ENCODE results near the gene EPHA8.

EPHA8 gene

DNA sequence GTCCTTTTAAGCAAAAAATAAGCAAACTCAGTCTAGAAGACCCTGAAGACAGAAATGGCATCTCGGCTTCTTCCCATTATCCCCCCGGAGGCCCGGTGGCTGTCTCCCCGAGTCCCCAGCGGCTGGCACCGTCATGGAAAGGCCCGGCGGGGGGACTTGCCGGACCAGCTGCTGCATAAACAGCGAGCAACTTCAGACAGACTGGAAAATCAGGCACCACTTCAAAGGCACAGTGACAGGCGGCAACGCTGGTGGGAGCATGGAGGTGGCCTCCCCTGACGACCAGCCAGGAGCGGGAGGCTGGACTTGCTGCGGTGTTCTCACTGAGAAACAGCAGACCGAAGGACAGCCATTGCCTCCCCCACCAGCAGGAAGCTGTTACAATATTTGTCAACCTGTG, 54.8 kb downstream of the EPHA8 start:
- no peak for DNase-seq
- ATAC-seq = no peak

DNA sequence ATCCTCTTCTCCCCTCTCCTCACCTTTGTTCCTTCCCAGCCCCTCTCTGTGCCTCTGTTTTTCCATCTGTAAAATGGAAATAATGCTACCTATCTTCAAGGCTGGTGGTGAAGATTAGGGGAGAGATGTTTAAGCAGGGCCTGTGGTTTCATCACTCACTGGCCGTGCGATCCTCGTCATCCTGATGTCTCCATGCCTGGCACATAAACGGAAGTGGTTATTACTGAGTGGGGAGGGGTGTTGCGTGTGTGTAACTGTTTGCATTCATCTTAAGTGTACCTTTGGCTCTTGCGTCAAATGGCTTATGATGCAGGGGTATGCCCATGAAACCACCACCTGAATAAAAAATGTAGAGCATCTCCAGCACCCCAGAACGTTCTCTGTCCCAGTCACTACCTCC, 56.0 kb downstream of the EPHA8 start:
- DNase-seq = no peak
- ATAC-seq = no peak

DNA sequence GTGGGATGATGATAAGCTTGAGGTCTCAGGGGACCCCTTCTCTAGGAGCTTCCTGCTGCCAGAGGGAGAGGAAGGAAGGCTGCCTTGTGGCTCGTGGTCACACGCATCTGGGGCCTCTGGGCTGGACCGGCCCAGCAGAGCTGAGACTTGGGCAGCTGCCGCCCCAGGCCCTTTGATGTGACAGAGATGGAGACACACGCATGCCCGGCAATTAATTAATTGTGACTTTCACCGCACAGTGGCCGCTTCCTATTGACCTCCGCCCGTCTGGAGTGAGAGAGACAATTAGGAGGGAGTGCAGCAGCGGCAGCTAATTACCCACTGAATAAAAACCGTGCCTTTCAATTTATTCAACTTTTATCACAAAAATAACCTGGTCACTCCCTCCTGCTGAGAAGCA, 56.5 kb downstream of the EPHA8 start:
- DNase-seq (no peak), ATAC-seq (no peak)

DNA sequence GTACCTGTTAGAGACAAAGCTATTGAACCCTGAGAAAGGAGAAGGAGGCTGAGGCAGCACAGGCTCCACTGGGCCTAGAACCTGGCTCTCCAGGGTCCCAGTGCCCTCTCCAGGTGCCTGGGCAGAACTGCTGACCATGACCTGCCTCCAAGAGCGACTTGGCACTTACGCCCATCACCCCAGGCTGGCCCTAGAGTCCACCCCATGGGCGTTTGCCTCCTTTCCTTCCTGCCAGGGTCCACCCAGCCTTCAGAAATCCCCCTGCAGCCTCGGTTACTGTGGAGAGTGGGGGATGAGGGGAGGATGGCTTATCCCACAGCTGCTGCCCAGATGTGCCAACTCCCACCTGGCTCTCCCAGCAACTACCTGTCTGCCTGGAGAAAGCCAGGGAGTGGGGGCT, 58.5 kb downstream of the EPHA8 start:
- ATAC-seq = no peak
- DNase-seq = no peak

DNA sequence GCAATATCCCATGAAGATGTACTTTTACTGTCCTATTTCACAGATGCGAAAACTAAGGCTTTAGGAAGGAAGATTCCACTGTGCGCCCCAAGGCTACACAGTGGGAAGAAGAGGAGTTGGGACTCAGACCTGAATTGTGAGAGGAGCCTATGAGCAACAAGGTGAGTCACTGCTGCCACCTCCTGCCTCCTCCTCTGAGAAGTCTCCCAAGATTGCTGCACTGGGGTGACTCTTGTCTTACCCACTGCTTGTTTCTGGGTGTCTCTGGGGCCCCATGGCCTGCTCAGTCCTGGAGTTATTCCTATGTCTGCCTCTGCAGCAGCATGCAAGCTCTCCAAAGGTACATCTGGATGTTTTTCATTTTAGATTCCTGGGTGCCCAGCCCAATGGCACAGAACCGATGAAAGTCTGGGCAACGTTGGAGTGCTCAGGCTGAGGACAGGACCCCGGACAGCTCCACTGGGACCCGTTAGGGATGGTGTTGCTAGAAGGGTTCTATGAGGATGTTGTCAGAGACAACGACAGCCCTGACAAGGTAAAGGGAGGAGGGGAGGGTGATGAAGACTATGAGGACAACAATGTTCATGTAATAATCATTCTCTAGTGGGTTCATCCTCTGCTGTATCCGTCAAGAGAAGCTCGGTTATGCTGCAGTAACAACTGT, 62.1 kb downstream of the EPHA8 start:
- DNase-seq (no peak), ATAC-seq (no peak)

DNA sequence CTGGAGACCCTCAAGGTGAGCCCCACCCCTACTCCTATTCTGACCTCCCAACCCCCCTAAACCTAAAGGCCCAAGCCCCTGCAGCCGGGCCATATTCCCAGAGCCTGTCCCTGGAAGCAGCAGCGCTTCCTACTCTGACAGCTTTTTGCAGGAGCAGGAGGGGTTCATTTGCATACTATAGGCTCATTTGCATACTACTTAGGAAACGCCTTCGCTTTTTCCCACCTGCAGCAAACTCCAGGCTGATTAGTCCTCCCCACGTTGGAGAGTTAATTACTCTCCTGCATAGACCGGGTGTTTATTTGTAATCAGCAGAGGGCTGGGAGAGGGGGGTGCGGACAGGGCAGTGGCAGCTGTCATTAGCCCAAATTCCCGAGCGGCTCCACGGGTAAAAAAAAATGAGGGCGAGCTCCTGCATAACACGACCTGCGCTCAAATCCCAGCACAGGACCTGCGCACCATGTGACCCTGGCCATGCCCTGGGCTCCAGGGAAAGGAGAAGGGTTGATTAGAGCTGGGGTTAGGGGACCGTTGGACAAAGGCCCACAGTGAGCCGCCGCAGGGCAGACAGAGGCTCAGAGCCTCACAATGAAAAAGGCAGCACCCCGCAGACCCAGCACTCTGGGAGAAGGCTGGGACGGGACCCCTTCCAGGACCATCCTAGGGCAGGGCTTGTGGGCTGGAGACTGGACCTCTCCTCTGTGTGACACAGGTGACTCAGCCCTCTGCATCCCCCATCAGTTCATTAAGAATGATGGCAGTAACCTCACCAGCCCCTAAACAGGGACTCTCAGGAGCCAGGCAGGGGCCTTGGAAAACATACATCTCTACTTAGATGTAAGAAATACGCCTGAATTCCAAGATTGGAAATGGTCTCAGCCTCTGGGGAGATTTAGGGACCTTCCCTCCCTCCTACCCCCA, 63.2 kb downstream of the EPHA8 start:
- no peak for ATAC-seq
- no peak for DNase-seq

DNA sequence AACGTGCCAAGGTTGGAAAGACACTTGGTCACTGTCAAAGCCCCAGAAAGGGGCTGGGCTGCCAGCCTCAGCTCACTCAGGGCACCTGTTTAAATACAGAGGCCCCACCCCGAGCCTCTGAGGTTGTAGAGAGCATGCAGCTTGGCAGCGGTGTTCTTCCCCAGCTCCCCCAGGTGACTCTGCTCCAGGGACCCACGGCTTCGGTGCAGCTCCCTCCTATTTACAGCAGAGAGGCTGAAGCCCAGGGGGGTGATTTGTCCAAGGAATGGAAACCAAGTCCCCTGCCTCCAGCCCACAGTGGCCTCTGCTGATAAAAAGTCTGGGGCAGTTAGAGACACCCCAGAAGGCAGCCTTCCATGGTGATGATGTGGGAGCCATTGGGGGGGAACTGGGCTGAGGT, 64.0 kb downstream of the EPHA8 start:
- DNase-seq (no peak), ATAC-seq (no peak)

DNA sequence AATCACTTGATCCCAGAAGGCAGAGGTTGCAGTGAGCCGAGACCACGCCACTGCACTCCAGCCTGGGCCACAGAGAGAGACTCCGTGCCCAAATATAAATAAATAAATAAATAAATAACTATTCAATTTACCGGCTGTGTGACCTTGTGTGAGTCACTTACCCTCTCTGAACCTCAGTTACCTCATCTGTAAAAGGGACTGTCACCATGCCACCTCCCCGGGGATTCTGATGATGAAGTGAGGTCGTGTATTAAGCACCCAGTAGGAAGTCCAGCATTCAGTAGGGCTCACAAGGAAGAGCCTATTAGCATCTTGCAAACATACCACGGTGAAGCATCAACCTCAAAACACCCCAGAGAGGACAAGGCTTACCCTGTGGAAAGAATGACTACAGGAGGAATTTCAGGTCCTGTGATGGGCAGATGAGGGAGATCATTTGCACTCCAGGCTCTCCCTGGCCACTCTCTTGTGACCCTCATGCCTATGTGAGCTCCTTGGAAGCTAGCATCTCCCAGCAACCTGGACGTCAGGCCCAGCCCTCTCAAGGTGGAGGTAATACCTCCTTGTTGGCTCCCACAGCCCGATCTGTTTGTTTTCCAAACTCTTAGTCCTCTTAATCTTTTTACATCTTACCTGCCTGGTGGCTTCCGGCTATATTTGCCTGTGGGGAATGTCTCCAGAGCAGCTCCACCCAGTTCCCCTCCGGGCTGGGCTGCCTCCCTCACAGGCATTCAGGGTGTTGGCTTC, 65.6 kb downstream of the EPHA8 start:
- no peak for ATAC-seq
- DNase-seq = no peak

DNA sequence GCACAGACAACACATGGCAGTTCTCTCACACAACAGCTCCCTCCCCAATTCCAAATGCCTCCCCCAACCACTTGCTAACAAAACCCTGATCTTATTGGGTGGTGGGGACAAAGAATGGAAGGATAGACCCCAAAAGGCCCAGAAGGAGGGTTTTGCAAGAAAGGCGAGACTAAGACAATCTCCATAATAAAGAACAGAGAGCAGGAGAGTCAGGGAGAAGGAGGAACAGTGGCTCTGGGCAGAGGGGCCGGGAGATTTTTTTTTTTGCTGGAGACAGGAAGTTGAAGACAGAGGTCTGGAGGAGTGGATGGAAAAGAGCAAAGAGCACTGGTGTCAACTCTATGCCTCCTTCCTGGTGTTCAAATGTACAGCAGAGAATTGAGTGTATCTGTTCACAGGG, 66.6 kb downstream of the EPHA8 start:
- ATAC-seq = no peak
- no peak for DNase-seq

DNA sequence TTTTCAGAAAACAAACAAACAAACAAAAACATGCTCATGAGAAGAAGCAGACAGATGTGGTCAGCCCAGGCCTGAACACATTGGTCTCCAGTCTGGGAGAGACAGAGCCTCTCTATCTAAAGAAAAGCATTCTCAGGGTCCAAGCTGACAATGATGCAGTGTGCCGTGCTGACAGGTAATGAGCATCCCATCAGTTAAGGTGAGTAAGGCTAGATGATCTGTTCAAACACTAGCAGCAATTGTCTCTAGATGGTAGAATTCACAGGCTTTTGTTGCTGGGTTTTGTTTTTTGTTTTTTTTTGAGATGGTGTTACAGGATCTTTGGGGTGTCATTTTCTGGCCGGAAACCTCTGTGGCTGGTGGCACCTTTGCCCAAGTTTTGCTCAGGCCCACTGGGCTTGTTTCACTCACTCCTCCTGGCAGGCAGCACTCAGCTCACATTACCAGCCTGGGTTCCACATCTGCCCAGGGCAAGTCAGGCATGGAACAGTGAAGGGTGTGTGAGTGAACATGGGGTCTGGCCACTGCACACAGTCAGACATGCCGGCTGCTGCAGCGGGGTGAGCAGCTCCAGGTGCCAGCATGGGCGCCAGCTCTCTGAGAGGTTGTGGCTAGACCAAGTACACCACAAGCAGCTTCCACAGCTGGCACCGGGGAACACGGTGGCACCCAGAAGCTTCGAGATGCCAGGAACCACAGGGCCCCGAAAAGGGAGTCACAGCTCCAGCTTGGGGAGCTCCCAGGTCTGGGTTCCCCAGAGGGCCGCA, 70.6 kb downstream of the EPHA8 start:
- ATAC-seq (no peak), DNase-seq (no peak)

DNA sequence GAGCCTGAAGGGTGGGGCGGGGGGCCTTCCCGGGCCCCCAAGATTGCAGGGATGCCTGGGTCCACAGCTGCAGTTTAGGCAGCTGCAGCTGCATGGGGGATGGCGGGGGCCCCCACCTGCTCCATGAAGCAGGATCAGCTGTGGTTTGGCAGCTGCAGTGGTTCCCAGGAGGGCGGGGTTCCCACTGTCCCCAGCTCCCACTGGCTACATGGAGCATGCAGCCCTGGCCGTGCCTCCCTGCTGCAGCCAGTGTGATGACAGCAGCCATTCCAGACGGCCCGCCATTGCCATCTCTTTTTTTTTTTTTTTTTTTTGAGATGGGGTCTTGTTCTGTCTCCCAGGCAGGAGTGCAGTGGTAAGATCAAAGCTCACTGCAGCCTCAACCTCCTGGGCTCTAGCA, 72.1 kb downstream of the EPHA8 start:
- ATAC-seq = no peak
- DNase-seq = no peak

DNA sequence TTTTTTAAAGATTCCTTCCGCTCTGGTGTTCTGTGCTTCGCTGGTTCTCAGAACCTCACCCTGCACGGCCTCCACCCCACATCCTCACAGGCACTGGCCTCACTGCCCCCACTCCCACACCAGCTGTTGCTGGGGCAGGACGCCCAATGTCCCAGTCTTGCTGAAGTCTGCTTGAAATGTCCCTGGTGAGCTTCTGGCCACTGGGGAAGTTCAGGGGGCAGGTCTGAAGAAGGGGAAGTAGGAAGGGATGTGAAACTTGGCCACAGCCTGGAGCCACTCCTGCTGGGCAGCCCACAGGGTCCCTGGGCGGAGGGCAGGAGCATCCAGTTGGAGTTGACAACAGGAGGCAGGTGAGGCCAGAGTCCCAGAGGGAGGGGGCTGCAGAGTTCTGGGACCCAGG, 73.1 kb downstream of the EPHA8 start, which contains the start of gene C1QA:
Gene C1QA (plus strand): TSS at position 276 of the 400 bp plus-strand sequence. CDS start 989 bp downstream, outside the sequence.
- ATAC-seq (no peak), DNase-seq (no peak)

DNA sequence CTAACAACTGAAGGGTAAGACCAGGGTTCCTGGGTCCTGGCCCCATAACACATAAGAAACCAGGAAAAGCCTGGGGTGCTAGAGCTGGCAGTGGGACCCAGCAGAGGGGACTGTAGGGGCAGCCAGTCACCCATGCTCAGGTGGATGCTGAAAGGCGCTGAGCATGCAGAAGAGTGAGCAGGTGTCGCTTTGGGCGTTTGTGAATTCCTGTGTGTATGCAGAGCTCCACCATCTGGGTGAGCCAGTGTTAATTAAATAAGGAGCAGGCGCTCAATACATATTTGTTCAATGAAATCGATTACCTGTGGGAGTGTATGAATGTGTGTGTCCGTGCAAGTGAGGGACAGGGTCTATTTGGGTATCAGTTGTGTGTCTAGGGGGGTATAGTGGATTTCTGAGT, 73.6 kb downstream of the EPHA8 start:
- DNase-seq (no peak), ATAC-seq (no peak)

DNA sequence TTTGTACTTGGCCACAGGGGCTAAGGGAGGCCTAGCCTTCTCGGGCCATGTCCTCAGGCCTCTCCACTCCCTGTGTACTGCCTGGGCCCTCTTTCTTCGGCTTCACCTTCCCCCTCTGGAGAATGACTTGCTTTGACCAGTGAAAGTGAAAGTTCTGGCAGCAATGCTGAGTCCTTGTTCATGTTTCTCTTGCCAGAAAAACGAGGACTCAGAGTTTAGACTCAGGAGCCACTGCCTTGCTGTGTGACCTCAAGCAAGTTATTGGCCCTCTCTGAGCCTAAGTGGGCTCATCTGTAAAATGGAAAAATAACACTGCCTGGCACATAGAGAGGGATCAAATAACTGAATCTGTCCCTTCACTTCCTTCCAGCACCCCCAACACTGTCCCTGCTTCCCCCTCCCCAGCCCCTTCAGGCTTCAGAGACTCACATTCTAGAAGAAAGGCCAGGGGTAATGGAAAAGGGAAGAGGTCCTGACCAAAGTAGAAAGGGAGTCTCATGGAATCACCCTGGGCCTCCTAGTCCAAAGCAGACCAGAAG, 74.7 kb downstream of the EPHA8 start:
- ATAC-seq (no peak), DNase-seq (no peak)

DNA sequence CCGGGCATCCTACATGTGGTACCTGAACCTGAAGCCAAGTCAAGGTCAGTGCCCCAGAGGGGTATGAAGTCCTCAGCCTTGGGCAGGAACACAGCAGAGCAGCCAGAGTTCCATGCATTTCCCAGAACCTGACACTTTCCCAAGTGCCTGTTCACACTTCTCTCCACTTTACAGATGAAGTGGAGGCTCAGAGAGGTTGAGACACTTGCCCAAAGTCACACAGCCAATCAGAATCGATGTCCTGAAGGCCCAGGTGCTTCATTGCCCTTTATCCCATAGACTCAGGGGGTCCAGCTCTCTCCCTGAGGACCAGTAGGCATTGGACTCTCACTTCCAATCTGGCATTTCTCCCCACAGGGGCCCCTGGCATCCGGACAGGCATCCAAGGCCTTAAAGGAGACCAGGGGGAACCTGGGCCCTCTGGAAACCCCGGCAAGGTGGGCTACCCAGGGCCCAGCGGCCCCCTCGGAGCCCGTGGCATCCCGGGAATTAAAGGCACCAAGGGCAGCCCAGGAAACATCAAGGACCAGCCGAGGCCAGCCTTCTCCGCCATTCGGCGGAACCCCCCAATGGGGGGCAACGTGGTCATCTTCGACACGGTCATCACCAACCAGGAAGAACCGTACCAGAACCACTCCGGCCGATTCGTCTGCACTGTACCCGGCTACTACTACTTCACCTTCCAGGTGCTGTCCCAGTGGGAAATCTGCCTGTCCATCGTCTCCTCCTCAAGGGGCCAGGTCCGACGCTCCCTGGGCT, 75.4 kb downstream of the EPHA8 start:
- DNase-seq = no peak
- no peak for ATAC-seq

DNA sequence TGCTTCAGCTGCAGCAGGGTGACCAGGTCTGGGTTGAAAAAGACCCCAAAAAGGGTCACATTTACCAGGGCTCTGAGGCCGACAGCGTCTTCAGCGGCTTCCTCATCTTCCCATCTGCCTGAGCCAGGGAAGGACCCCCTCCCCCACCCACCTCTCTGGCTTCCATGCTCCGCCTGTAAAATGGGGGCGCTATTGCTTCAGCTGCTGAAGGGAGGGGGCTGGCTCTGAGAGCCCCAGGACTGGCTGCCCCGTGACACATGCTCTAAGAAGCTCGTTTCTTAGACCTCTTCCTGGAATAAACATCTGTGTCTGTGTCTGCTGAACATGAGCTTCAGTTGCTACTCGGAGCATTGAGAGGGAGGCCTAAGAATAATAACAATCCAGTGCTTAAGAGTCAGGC, 76.0 kb downstream of the EPHA8 start:
- ATAC-seq (no peak), DNase-seq (no peak)

DNA sequence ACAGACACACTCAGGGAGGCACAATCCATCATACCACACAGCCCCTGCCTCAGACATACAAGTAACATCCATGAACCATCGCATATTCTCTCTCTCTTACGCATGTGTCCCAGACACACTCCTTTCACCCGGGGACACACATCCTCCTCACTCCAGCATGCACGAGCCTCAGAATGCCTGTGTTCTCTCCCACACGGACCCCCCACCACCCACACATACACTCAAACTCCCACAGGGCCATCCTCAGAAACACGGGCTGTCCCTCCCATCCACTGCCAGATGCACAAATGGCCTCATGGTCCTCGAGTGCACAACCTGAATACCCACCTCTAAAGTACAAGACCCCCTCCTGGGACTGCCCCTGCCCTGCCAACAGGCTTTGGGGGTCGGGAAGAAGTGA, 78.0 kb downstream of the EPHA8 start:
- ATAC-seq (no peak), DNase-seq (no peak)

DNA sequence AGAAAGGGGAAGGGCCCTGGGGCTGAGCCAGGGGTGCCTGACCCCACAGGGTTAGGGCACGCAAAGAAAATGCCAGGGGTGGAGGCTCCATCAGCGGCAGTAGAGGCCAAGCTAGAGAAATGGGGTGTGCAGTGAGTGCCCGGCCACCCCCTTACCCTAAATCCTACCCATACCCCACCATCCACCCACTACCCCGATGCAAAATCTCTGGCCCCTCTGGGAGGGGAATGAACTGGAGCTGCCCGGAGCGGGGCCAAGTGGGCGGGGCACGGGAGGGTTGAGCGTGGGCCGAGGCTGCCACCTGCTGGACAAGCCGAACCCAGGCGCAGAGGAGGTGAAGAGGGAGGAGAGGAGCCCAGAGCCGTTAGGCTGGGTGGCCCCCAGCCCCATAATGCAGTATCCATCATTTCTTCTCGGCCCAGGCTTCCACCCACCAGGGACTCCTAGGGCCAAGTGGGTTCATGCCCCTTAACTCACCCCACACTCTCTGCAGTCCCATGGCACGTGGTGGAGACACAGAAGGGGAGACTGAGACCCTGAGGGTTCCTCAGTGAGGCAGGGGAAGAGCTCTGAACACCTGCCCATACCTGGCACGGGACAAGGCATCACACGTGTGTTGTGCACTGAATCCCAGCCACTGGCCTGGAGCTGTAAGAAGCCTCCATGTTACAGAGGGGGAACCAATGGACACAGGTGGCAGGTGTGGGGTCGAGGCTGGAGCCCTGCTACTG, 78.8 kb downstream of the EPHA8 start:
- ATAC-seq (peak; percentile 61), DNase-seq (peak; percentile 81)

DNA sequence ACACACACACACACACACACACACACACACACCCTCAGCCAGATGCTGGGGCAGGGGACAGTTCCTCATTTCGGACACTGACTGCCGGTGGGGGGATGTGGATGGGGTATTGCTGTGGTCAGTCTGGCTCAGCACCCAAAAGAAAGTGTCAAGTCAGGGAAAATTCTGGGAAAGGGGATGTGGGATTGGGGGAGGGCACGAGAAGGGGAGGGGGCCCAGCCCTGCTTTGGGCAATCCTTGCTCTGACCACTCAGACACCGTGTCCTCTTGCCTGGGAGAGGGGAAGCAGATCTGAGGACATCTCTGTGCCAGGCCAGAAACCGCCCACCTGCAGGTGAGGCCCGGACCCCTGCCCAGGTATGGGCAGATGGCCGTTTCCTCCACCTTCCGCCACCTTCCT, 80.1 kb downstream of the EPHA8 start, which contains the start of gene C1QC:
Gene C1QC (plus strand): TSS at position 253 of the 400 bp plus-strand sequence. CDS start 391 bp downstream, outside the sequence.
- DNase-seq (no peak), ATAC-seq (no peak)

DNA sequence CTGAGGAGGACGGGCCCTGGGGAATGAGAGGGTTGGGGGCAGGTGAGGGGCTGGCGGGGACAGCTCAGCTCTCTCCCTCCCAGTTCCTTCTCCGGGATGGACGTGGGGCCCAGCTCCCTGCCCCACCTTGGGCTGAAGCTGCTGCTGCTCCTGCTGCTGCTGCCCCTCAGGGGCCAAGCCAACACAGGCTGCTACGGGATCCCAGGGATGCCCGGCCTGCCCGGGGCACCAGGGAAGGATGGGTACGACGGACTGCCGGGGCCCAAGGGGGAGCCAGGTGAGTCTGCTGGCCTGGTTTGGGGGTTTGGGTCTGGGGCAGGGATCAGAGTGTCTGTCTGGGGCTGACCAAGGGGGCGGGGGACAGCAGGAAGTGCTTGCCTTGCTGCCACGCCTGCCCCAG, 80.6 kb downstream of the EPHA8 start:
- ATAC-seq (no peak), DNase-seq (no peak)

All from stimulated activated naive CD8-positive, alpha-beta T cell treated with anti-CD3 and anti-CD28 coated beads, Interleukin-15, Interleukin-2, amounts not matched to agents 100 U/mL and 50 U/mL, for 24 hours (primary cell).